NCI-H1092 (cell line): ENCODE results near the gene SEZ6.
A peak's percentile ranks its signal among the peaks of the same experiment; 100 is the strongest.

Experiments
- DNase-seq: peaks from one replicate; lab custom pipeline; 2025; lab: John Stamatoyannopoulos, UW

The SEZ6 gene

GRCh38 chr17:29000973-29001372, 4.9 kb downstream of the SEZ6 start:
- no peak for DNase-seq

GRCh38 chr17:28999206-28999605, 6.6 kb downstream of the SEZ6 start:
- DNase-seq = peak; percentile 20

- peak; percentile 88 for DNase-seq
Measured at GRCh38 chr17:28997806-28998205, 8.0 kb downstream of the SEZ6 start.

GRCh38 chr17:28996554-28997096, 9.2 kb downstream of the SEZ6 start:
- no peak for DNase-seq

GRCh38 chr17:28993645-28994426, 12.0 kb downstream of the SEZ6 start:
- no peak for DNase-seq

- DNase-seq = no peak
Measured at GRCh38 chr17:28992625-28993600, 12.9 kb downstream of the SEZ6 start.

- DNase-seq = no peak
Measured at GRCh38 chr17:28992185-28992584, 13.6 kb downstream of the SEZ6 start.

- no peak for DNase-seq
Measured at GRCh38 chr17:28991779-28992178, 14.1 kb downstream of the SEZ6 start.

- no peak for DNase-seq
Measured at GRCh38 chr17:28989028-28989427, 16.8 kb downstream of the SEZ6 start.

GRCh38 chr17:28988475-28988874, 17.4 kb downstream of the SEZ6 start:
- no peak for DNase-seq

GRCh38 chr17:28986714-28987655, 18.8 kb downstream of the SEZ6 start:
- DNase-seq = no peak

GRCh38 chr17:28985950-28986713, 19.7 kb downstream of the SEZ6 start:
- DNase-seq = peak; percentile 69

GRCh38 chr17:28983286-28984230, 22.3 kb downstream of the SEZ6 start:
- no peak for DNase-seq

GRCh38 chr17:28982131-28982793, 23.6 kb downstream of the SEZ6 start:
- no peak for DNase-seq

GRCh38 chr17:28978356-28978964, 27.4 kb downstream of the SEZ6 start:
- DNase-seq = no peak

- no peak for DNase-seq
Measured at GRCh38 chr17:28977659-28978355, 28.0 kb downstream of the SEZ6 start.

- DNase-seq = no peak
Measured at GRCh38 chr17:28975646-28976045, 30.2 kb downstream of the SEZ6 start.

GRCh38 chr17:28975031-28975430, 30.8 kb downstream of the SEZ6 start:
- DNase-seq = no peak
